Left lung (tissue), 10 donors: ENCODE data around the gene STK39. TPM values are rescaled to one million over a fixed set of nuclear protein-coding genes. Genes with fewer than 3 reads are reported as not detected.

Experiments
- ATAC-seq: fragments of 200-7000 bp; cut with Tn5 transposase; one replicate; pipeline ENCODE4 v1.9.1; 2020; ENCODE audit warnings: moderate library complexity
- DNase-seq, 4 donors: peaks; one replicate each; pipeline ENCODE4 v3.0.0-alpha.2; 2013 to 2020
- H3K27ac ChIP-seq, 2 donors: fragments of 200-600 bp; sonication (generic) in 1 of 2; one replicate each; pipeline versions ENCODE4 v1.5.0 to v1.8.0; 2020 to 2021
- H3K27me3 ChIP-seq, 2 donors: fragments of 200-600 bp; sonication (generic) in 1 of 2; one replicate each; pipeline versions ENCODE4 v1.5.0 to v1.8.0; 2020 to 2021
- H3K36me3 ChIP-seq, 2 donors: fragments of 200-600 bp; sonication (generic) in 1 of 2; one replicate each; pipeline versions ENCODE4 v1.5.0 to v1.8.0; 2020 to 2021
- H3K4me1 ChIP-seq, 2 donors: fragments of 200-600 bp; one replicate each; pipeline ENCODE4 v1.8.0; 2021
- H3K4me3 ChIP-seq, 2 donors: fragments of 200-600 bp; sonication (generic) in 1 of 2; one replicate each; pipeline versions ENCODE4 v1.5.0 to v1.8.0; 2020 to 2021; ENCODE audit warnings: mild to moderate bottlenecking in 1 of 2
- H3K9me3 ChIP-seq, 2 donors: fragments of 200-600 bp; sonication (generic) in 1 of 2; one replicate each; pipeline versions ENCODE4 v1.5.0 to v1.8.0; 2020 to 2021
- CTCF ChIP-seq, 2 donors: fragments of 200-600 bp; sonication (generic) in 1 of 2; IDR thresholded peaks; one replicate each; pipeline versions ENCODE4 v1.5.0 to v1.8.0; 2021; ENCODE audit warnings: antibody characterized with exemption in 2 of 2
- intact Hi-C, 2 donors: fragments of 100-400 bp; cut with DNase I; formaldehyde crosslinking; loops; one replicate each; pipeline versions ENCODE4 v1.11.2 to v1.14.2; 2022
- polyA plus RNA-seq, 6 donors: library from polyadenylated mRNA; unstranded; fragments of 120-200 nt; gene quantifications; one replicate each; pipeline ENCODE4 v1.2.1, GENCODE V29; 2013; ENCODE audit not compliant: insufficient read length in 6 of 6
- total RNA-seq, 2 donors: library from RNA; stranded (reverse); fragmentation: NEBNext Ultra II Directional; extraction: Animal tissue kit (Norgen Biotek cat#: 25700); gene quantifications; one replicate each; pipeline ENCODE4 v1.2.1, GENCODE V29; 2021
- donor health status: DM: no; HTN: yes; CAD: no.
- donor health status: DM: no; HTN: no; CAD: no.

The STK39 gene
- total and polyA plus RNA-seq, 8 donors = 15.7 to 31.3 (median 27.0) TPM

- intact Hi-C loops = no loop called here
- Histone ChIP-seq H3K4me3 (no peak overlapping the region), H3K36me3 (no peaks in the 10 kb centered on the region), H3K4me1 (no peaks in the 10 kb centered on the region), H3K9me3 (no peaks in the 10 kb centered on the region), H3K27ac (no peak overlapping the region), H3K27me3 (no peaks in the 10 kb centered on the region)
- TF ChIP-seq CTCF (IDR thresholded peaks at IDR 0.05) = no peak
- DNase-seq = no peak
- ATAC-seq = no peak
Observed at GRCh38 chr2:168039881-168040280, 207.5 kb downstream of the STK39 start.

GRCh38 chr2:168037778-168038177, 209.6 kb downstream of the STK39 start:
- Histone ChIP-seq H3K4me3 (no peak overlapping the region), H3K36me3 (no peaks in the 10 kb centered on the region), H3K27ac (no peak overlapping the region), H3K4me1 (no peaks in the 10 kb centered on the region), H3K9me3 (no peaks in the 10 kb centered on the region), H3K27me3 (no peaks in the 10 kb centered on the region)
- ATAC-seq (no peak), DNase-seq (no peak)
- intact Hi-C loops = no loop called here
- no peak for TF ChIP-seq CTCF (IDR thresholded peaks at IDR 0.05)

GRCh38 chr2:168035458-168035857, 211.9 kb downstream of the STK39 start:
- H3K27me3 ChIP-seq = no peaks in the 10 kb centered on the region
- H3K36me3 ChIP-seq = no peaks in the 10 kb centered on the region
- no peak for DNase-seq
- no peak for TF ChIP-seq CTCF (IDR thresholded peaks at IDR 0.05)
- no peaks in the 10 kb centered on the region for H3K9me3 ChIP-seq
- H3K27ac ChIP-seq = no peak overlapping the region
- intact Hi-C loops = no loop called here
- no peak for ATAC-seq
- H3K4me1 ChIP-seq = no peaks in the 10 kb centered on the region
- no peak overlapping the region for H3K4me3 ChIP-seq

GRCh38 chr2:168034616-168035015, 212.8 kb downstream of the STK39 start:
- Histone ChIP-seq H3K9me3 (no peaks in the 10 kb centered on the region), H3K27ac (no peak overlapping the region), H3K27me3 (no peaks in the 10 kb centered on the region), H3K36me3 (no peaks in the 10 kb centered on the region), H3K4me1 (no peaks in the 10 kb centered on the region), H3K4me3 (no peak overlapping the region)
- intact Hi-C loops = no loop called here
- DNase-seq (no peak), ATAC-seq (no peak)
- no peak for TF ChIP-seq CTCF (IDR thresholded peaks at IDR 0.05)

- Histone ChIP-seq H3K9me3 (no peaks in the 10 kb centered on the region), H3K27ac (no peak overlapping the region), H3K27me3 (no peaks in the 10 kb centered on the region), H3K4me3 (no peak overlapping the region), H3K36me3 (no peaks in the 10 kb centered on the region), H3K4me1 (no peaks in the 10 kb centered on the region)
- intact Hi-C loops = no loop called here
- DNase-seq (no peak), ATAC-seq (no peak)
- no peak for TF ChIP-seq CTCF (IDR thresholded peaks at IDR 0.05)
Observed at GRCh38 chr2:168033966-168034365, 213.4 kb downstream of the STK39 start.
